Amniotic stem cell (primary cell): ENCODE measurements around the gene RARRES2.

Source experiments
- DNase-seq: peaks from one replicate; lab custom pipeline; 2025; lab: John Stamatoyannopoulos, UW

Gene RARRES2

DNA sequence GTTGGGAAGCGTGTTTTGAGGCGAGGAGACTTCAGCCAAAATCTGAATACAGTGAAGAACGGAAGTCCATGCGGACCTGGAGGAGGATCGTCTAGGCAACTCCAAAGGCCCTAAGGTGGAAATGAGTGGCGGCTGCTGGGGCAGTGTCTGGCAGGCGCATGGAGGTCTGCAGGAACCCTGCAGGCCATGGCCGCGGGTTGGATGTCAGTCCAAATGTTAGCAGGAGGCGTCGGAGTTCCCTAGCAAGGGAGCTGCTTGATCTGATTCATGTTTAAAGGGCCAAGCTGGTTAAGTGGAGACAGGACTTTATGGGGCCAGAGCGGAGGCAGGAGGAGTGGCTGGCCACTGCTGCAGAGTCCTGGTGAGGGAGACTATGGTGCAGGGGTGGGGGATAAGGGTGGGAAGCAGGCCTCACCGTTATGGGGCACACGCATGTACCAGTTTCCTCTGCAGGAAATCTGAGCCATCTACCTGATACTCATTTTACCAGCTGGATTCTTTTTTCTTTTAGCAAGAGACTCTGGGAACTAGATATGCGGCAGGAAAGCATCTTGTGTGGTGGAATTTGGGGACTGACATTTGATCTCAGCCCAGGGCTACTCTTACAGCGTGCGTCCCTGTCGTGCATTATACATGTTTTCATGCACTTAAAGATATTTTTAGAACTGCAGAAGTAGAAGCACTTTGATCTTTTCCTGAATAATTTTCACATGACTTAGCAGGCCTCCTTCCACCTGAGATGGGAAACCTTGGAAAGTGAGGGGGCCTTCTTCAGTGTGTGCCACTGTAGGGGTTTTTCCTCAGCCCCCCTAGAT is 20.6 kb upstream of the RARRES2 start:
- no peak for DNase-seq

DNA sequence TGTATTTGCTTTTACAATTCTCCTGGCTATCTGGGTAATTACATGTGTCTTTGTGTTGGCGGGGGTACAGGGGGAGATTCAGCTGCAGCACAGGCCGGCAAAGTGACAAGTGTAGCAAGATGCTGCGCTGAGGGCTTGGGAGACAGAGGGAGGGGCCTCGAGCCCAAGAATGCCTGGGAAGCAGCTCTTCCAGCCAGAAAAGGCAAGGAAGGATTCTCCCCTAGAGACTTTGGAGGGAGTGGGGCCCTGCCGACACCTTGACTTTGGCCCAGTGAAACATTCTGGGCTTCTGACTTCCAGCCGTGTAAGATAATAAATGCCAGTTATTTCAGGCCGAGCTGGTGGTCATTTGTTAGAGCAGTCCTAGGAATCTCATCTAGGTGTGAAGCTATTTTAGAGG is 20.0 kb upstream of the RARRES2 start:
- DNase-seq: no peak

DNA sequence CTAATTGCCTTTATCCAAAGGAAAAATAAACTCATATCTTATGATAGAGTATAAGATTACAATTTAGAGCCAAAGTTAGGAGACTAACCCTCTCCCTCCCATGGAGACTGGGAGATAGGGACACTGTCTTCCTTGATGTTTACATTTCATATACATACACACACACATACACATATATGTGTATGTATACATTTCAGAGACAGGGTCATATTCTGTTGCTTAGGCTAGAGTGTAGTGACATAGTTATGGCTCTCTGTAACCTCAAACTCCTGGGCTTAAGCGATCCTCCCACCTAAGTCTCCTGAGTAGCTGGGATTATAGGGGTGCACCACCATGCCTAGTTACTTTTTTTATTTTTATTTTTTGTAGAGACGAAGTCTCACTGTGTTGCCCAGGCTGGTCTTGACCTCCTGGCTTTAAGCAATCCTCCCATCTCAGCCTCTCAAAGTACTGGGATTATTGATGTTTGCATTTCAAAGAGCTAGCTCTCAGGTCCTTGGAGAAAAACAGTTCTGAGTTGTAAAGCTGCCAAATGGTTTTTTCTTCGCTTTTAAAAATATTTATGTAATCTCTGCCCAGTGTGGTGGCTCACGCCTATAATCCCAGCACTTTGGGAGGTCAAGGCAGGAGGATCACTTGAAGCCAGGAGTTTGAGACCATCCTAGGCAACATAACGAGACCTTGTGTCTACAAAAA is 19.1 kb upstream of the RARRES2 start:
- DNase-seq: no peak

DNA sequence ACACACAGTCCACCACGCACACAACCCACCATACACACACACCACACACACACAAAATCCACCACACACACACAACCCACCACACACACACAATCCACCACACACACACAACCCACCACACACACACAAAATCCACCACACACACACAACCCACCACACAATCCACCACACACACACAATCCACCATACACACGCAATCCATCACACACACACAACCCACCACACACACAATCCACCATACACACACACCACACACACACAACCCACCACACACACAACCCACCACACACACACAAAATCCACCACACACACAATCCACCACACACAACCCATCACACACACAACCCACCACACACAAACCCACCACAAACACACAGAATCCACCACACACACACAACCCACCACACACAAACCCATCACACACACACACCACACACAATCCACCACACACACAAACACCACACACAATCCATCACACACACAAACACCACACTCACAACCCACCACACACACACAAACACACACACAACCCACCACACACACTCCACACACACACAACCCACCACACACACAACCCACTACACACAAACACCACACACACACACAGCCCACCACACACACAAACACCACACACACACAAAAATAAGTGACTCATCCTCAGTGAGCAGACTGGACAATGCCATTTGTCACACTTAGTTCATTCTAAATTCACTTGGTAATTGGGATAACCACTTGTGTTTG is 18.4 kb upstream of the RARRES2 start:
- DNase-seq: no peak

DNA sequence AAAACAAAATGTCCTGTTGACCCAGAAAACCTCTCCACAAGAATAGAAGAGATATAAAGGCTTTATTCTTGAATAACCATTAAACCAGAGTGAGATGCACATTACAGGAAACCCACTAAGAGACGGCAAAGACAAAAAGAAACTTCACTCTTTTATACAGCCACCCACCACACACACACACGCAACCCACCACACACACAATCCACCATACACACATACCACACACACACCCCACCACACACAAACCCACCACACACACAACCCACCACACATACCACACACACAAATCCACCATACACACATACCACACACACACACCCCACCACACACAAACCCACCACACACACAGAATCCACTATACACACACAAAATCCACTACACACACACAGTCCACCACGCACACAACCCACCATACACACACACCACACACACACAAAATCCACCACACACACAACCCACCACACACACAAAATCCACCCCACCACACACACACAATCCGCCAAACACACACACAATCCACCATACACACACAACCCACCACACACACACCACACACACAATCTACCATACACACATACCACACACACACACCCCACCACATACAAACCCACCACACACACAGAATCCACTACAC is 17.7 kb upstream of the RARRES2 start:
- DNase-seq: no peak

DNA sequence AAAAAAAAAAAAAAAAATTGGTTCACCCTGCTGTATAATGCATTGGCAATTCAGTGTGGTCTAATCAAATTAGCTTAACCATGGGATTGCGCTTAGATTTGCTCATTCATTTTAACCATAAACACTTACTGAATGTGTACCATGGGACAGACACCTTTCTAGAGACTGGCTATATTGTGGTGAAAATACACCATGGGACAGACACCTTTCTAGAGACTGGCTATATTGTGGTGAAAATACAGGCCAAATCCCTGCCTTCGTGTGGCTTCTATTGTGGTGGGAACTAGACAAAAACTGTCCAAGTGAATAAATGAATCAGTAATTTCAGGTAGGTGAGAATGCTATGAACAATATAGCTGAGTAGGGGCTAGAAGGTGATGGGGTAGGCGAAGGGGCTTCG is 17.0 kb upstream of the RARRES2 start:
- no peak for DNase-seq

DNA sequence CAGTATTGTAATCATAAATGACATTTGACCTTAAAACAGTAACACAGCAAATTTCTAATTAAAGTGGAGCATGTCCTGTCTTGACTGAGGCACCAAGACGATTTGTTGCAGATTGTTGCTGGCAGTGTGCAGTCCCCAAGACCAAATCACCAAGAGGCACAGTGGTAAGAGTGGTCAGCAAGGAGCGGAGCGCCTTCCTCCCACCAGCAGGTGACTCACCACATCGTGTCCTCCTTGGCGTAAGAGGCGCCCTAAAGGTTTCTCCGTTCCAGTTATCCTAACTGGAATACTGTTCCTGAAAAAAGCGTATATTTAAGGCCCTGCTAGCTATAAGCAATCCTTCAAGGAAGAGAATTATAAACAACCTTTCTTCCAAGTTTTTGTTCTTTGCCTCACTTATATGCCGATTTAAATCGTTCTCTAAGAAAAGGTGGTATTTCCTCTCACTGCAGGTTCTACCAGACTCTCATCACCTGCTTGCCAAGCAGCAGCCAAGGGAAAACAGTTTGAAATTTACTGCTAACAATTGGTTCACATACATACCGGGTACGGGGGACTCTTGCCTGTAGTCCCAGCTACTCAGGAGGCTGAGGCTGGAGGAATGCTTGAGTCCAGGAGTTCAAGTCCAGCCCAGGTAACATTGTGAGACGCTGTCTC is 16.5 kb upstream of the RARRES2 start:
- DNase-seq: no peak

DNA sequence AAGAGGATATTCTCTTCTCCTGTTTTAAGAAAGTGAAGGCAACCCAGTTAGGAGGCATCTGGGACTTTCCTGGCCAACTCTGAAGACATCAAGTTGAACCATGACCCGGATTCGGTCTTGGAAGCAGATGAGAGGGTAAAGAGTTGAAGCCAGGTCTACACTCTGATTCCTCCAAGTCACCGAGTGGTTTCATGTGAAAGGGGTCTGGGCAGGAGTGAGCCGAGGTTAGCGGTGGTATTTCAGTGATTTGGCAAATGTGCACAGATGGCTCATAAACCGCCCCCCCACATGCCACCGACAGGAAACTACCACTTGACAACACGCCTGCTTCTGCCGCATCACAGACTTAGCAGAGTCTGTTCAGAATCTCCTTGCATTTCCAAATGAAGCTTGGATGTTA is 15.8 kb upstream of the RARRES2 start:
- no peak for DNase-seq

DNA sequence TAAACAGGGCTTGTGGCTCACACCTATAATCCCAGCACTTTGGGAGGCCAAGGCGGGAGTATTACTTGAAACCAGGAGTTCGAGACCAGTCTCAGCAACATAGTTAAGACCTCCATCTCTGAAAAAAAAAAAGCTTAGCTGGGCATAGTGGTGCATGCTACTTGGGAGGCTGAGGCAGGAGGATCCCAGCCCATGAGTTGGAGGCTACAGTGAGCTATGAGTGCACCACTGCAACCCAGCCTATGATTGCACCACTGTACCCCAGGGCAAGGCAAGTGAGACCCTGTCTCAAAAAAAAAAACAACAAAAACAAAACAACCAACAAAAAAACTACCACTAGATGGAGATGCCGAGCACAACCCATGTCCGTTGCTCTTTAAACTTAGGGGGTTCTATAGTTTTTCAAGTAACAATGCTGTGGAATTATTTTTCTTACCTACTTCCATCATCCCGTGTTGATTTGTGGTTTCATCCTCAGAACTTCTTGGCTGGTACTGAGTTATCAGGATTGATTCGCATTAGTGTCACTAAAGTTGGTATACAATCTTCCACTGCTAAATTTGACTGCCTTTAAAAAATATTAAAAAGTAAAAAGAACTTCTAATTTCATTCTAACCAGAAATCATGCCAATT is 15.0 kb upstream of the RARRES2 start:
- no peak for DNase-seq

DNA sequence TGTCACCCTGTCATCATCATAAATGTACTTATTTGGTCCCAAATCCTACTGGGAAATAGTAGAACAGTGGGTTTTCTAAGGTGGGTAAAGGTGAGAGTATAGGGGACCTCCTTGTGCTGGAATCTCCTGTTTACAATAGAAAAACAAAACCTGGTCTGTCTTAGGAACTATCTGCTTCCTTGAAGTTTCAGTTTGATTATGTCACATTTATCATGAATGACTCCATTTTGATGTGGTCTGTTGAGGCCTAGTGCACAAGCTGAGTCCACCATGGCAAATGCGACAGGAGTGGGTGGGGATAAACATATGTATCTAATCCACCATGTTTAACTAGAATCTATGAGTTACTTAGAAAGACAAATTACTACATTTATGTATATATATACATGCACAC is 14.2 kb upstream of the RARRES2 start:
- no peak for DNase-seq

DNA sequence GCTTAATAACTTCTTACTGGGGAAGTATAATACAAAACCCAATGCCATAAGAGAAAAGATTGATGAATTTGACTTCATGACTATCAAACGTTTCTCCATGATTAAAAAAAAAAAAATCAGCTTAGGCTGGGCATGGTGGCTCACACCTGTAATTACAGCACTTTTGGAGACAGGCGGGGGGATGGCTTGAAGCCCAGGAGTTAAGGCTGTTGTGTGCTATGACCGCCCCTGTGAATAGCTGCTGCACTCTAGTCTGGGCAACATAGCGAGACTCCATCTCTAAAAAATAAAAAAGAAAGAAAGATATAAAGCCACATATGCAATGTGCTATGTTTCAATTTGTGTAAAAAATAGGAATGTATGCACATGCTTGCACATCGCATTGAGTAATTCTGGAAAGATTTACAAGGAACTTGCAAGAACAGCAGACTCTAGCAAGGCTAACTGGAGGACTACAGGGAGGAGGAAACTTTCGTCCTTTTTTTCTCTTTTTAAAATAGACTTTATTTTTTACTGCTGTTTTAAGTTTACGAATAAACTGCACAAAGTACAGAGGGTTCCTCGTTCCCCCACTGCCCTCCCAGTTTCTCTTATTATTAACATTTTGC is 10.3 kb upstream of the RARRES2 start:
- no peak for DNase-seq

DNA sequence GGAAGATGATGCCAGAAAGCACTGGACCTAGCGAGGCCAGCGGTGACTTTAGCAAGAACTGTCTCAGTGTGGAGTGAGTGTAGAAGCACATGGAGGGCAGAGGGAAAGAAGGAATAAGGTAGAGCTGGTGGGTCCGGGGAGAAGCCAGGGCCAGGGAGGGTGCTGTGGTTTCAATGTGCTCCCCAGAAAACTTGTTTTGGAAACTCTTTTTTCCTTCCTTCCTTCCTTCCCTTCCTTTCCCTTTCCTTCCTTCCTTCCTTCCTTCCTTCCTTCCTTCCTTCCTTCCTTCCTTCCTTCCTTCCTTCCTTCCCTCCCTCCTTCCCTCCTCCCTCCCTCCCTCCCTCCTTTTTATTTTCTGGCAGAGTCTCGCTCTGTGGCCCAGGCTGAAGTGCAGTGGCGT is 5.5 kb upstream of the RARRES2 start:
- no peak for DNase-seq

DNA sequence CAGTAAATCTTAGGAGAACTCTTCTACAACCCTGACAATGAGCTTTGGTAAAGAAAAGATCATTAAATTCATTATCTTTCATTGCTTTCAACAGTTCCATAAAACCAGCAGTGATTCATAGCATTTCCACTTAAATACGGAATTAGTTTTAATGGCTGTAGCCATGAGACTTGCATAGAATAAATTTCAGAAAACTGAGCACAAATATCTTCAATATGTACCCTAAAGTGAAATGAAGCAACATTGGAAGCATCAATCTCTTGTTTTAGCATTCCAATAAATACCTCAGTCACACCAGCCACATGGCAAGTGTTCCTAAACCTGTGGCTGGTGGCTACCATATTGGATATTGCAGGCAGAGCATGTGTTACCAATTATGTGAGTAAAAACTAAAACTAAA is 3.6 kb upstream of the RARRES2 start:
- DNase-seq: no peak

DNA sequence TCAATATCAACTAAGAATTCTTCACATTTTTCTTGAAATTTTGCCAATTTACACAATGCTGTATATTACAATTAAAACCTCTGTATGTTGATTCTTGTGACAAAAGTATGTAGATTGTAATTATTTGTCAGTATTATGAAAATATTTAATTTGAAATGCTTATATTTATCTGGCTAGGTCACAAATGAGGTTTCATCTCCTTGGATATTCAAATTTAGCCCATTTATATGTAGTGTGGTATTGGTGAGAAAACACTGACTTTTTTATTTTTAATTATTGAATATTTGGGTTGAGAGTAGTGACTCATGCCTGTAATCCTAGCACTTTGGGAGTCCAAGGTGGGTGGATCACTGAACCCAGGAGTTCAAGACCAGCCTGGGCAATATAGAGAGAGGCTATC is 2.9 kb upstream of the RARRES2 start:
- no peak for DNase-seq

DNA sequence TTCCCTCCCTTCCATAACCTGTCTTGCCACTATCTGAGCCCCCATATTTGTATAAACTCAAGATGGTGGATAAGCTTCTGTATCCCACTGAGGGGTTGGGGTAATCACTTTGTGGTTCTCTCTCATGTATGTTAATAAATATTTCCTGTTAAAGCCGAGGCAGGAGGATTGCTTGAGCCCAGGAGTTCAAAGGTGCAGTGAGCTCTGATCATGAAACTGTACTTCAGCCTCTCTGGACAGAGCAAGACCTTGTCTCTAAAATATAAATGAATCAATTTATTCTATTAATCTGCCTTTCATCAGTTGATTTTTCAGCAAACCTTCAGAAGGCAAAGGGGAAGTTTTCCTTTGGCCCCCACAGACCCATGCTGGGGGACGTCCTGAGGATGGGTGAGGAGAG is 1.8 kb upstream of the RARRES2 start:
- no peak for DNase-seq

DNA sequence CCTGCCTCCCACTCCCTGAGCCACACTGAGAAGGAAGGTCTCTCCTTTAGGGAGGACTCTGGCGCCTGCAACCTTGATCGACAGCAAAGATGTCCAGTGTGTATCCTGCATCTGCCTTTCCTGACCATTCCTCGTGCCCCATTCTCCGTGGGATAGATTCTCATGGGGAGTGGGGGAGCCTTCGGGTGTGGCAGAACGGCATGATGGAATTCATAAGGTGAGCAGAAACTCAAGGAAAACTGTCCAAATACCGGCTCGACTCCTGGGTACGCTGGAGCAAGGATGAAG is 636 bp upstream of the RARRES2 start:
- no peak for DNase-seq

DNA sequence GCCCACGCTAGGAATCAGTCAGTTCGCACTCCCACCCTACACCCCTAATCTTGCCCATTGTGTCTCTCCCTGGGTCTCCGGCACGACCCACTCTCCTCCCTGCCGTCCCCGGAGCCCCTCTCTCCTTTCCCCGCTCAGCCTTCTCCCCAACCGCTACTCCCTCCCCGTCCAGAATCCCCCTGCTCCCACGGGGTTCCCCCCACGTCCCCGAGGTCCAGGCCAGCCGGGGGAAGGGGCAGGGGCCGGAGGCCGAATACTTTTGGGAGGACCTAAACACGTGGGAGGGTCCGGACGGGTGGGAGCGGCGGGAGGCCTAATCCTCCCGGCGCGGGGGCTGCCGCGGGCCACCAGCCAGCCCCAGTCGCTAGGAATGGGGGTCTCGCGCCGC is 560 bp downstream of the RARRES2 start:
- no peak for DNase-seq

DNA sequence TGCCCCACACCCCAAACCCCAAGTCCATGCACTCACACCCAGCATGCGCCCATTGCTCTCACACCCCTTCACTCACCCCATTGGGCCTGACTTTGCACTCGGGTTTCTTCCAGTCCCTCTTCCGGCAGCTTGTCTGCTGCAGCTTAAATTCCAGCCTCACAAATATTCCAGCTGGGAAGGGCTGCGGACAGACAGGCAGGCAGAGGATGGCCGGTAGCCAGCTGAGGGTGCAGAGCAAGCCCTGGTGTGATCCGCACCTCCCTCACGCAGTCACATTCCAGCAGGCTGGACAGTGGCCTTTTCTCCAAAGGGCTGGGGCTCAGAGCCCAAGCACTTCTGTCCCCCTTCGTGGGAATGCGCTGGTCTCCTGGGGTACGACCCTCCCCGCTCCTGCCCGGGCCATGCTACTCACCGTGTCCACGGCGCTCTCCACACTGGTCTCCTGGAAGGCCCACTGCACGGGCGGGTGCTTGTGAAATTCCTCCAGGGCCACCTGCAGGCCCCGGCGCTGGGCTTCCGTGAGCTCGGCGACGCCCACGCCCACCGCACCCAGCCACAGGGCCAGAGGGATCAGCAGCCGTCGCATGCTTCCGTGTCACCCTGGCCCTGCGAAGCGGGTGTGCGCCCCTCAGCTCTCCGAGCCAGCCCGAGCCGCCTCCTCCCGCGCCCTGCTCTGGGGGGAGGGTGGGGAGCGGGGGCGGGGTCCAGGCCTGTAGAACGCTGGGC is 1.2 kb downstream of the RARRES2 start:
- no peak for DNase-seq

DNA sequence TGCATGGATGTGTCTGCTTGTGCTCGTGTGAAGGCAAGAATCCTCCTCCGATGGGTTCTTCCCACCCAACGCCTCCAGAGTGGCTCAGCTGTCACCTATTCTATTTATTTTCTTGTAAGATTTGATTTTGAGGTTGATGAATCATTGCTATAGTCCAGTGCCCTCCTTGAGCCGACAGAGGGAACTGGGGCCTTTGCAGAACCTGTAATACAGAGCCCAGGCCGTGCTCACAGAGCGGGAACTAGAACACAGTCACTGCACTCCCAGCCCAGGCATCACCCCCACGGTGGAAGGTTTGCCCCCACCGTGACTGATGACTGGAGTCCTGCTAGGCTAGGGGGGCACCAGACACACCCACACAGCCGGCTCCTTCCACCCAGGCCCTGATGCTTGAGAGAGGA is 2.0 kb downstream of the RARRES2 start:
- DNase-seq: no peak

DNA sequence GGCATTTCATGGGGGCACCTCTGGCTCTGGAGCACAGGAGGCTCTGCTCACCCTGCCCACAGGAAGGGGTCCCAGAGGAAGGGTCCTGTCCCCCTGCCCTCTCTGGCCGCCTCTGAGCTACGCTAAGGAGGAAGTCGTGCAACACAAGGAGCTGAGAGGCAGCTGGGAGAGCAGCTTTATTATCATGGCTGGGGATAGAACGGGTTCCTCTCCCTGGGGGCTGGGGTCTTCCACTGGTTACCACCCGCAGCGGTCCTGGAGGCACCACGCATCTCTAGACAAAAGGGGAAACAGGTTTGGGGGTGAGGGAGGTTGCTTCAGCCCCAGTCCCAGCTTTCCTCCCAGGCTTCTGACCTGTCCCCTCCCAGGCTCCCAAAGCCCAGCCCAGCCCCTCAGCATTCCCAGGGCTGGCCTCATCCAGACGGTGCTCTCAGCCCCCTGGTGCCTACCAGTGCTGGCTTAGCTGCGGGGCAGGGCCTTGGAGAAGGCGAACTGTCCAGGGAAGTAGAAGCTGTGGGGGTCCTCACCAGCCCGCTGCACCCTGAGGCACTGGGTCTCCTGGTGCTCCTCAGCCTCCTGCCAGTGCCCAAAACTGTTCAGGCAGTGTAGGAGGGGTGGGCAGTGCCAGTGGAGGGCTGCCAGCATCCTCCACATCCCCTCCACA is 3.1 kb downstream of the RARRES2 start:
- no peak for DNase-seq
